ENCODE data around the gene ANO7.

Gene ANO7

GRCh38 chr2:241204490-241204889 lies 16.0 kb downstream of the ANO7 start:
- Histone ChIP-seq H3K79me2 (ENCODE audit: insufficient read depth, low read length) (no peaks in the 10 kb centered on the region), H3K27me3 (ENCODE audit: insufficient read depth, low read length) (no peaks in the 10 kb centered on the region), H3K9me3 (ENCODE audit: low read length) (no peaks in the 10 kb centered on the region), H3K36me3 (ENCODE audit: insufficient read depth, low read length) (no peaks in the 10 kb centered on the region), H4K20me1 (ENCODE audit: insufficient read depth, low read length) (no peaks in the 10 kb centered on the region), H3K9ac (ENCODE audit: low read length) (no peak overlapping the region), H3F3A (ENCODE audit: insufficient read depth, low read length) (no peaks in the 10 kb centered on the region), H3K9me2 (ENCODE audit: low read depth, low read length) (no peaks in the 10 kb centered on the region), H3K4me2 (ENCODE audit: low read length) (no peak overlapping the region), H3K4me1 (ENCODE audit: insufficient read depth, low read length, severe bottlenecking) (no peaks in the 10 kb centered on the region), H3K4me3 (ENCODE audit: low read depth, low read length, poor library complexity, severe bottlenecking) (no peak overlapping the region), H2AFZ (ENCODE audit: low read length) (no peak overlapping the region), H3K27ac (ENCODE audit: low read depth, low read length, poor library complexity, severe bottlenecking) (no peak overlapping the region)
- TF ChIP-seq EZH2 (IDR thresholded peaks at IDR 0.05; ENCODE audit: borderline replicate concordance, low read length) = no peak
- TF ChIP-seq CTCF (IDR thresholded peaks at IDR 0.05; ENCODE audit: low read length) = no peak

- no peak for TF ChIP-seq EZH2 (IDR thresholded peaks at IDR 0.05; ENCODE audit: borderline replicate concordance, low read length)
- no peak for TF ChIP-seq CTCF (IDR thresholded peaks at IDR 0.05; ENCODE audit: low read length)
- H4K20me1 ChIP-seq (ENCODE audit: insufficient read depth, low read length) = no peaks in the 10 kb centered on the region
- no peaks in the 10 kb centered on the region for H3K79me2 ChIP-seq (ENCODE audit: insufficient read depth, low read length)
- H3F3A ChIP-seq (ENCODE audit: insufficient read depth, low read length) = no peaks in the 10 kb centered on the region
- no peaks in the 10 kb centered on the region for H3K4me1 ChIP-seq (ENCODE audit: insufficient read depth, low read length, severe bottlenecking)
- no peak overlapping the region for H3K4me3 ChIP-seq (ENCODE audit: low read depth, low read length, poor library complexity, severe bottlenecking)
- H3K27me3 ChIP-seq (ENCODE audit: insufficient read depth, low read length) = no peaks in the 10 kb centered on the region
- H2AFZ ChIP-seq (ENCODE audit: low read length) = no peak overlapping the region
- no peaks in the 10 kb centered on the region for H3K9me2 ChIP-seq (ENCODE audit: low read depth, low read length)
- H3K36me3 ChIP-seq (ENCODE audit: insufficient read depth, low read length) = no peaks in the 10 kb centered on the region
- no peaks in the 10 kb centered on the region for H3K9me3 ChIP-seq (ENCODE audit: low read length)
- no peak overlapping the region for H3K4me2 ChIP-seq (ENCODE audit: low read length)
- no peak overlapping the region for H3K9ac ChIP-seq (ENCODE audit: low read length)
- H3K27ac ChIP-seq (ENCODE audit: low read depth, low read length, poor library complexity, severe bottlenecking) = no peak overlapping the region
Measured at GRCh38 chr2:241205086-241205485, 16.6 kb downstream of the ANO7 start.

- Histone ChIP-seq H3K4me1 (ENCODE audit: insufficient read depth, low read length, severe bottlenecking) (no peaks in the 10 kb centered on the region), H3K27ac (ENCODE audit: low read depth, low read length, poor library complexity, severe bottlenecking) (no peak overlapping the region), H3K9me3 (ENCODE audit: low read length) (no peaks in the 10 kb centered on the region), H3K9me2 (ENCODE audit: low read depth, low read length) (no peaks in the 10 kb centered on the region), H3K4me2 (ENCODE audit: low read length) (no peak overlapping the region), H2AFZ (ENCODE audit: low read length) (no peak overlapping the region), H3K79me2 (ENCODE audit: insufficient read depth, low read length) (no peaks in the 10 kb centered on the region), H3F3A (ENCODE audit: insufficient read depth, low read length) (no peaks in the 10 kb centered on the region), H3K36me3 (ENCODE audit: insufficient read depth, low read length) (no peaks in the 10 kb centered on the region), H3K4me3 (ENCODE audit: low read depth, low read length, poor library complexity, severe bottlenecking) (no peak overlapping the region), H3K9ac (ENCODE audit: low read length) (no peak overlapping the region), H4K20me1 (ENCODE audit: insufficient read depth, low read length) (no peaks in the 10 kb centered on the region), H3K27me3 (ENCODE audit: insufficient read depth, low read length) (no peaks in the 10 kb centered on the region)
- no peak for TF ChIP-seq CTCF (IDR thresholded peaks at IDR 0.05; ENCODE audit: low read length)
Measured at GRCh38 chr2:241207151-241207550, 18.7 kb downstream of the ANO7 start.
